HG03045 (cell line): ENCODE measurements around the gene CETP.
"Not testable (repeated sequence)": the region's sequence is repeated elsewhere in the genome, so short reads cannot be mapped to it uniquely, and the experiment has no call there.

Source experiments
- ATAC-seq: cut with Tn5 transposase; IDR thresholded peaks from one replicate; pipeline ENCODE4 v1.9.1; 2021; ENCODE audit warnings: mild to moderate bottlenecking, moderate library complexity; ENCODE audit not compliant: unreplicated experiment

Gene CETP

GRCh38 chr16:56980201-56980535, 18.4 kb downstream of the CETP start:
- no peak for ATAC-seq

- ATAC-seq, result no peak
Measured at GRCh38 chr16:56980792-56981724, 19.3 kb downstream of the CETP start.

- ATAC-seq, result no peak
Measured at GRCh38 chr16:56981729-56982271, 20.1 kb downstream of the CETP start.

- no peak for ATAC-seq
Measured at GRCh38 chr16:56982695-56983094, 20.9 kb downstream of the CETP start.

- ATAC-seq, result no peak
Measured at GRCh38 chr16:56983211-56983751, 21.5 kb downstream of the CETP start.

GRCh38 chr16:56984639-56985038, 22.9 kb downstream of the CETP start:
- no peak for ATAC-seq

- no peak for ATAC-seq
Measured at GRCh38 chr16:56985288-56985961, 23.7 kb downstream of the CETP start.

- ATAC-seq, result no peak
Measured at GRCh38 chr16:56985962-56986360, 24.2 kb downstream of the CETP start.

GRCh38 chr16:56986361-56986760, 24.6 kb downstream of the CETP start:
- ATAC-seq, result no peak

GRCh38 chr16:56986908-56987307, 25.2 kb downstream of the CETP start:
- not testable (repeated sequence) for ATAC-seq

- ATAC-seq, result no peak
Measured at GRCh38 chr16:56987692-56988091, 25.9 kb downstream of the CETP start.

- ATAC-seq, result no peak
Measured at GRCh38 chr16:56988161-56988947, 26.6 kb downstream of the CETP start.

GRCh38 chr16:56988948-56989945, 27.5 kb downstream of the CETP start, which contains the start of gene NLRC5:
Gene NLRC5, plus strand, starts transcription at chr16:56989557. Its CDS starts 31,156 bp downstream, at chr16:57020713.
- peak; percentile 81 for ATAC-seq

GRCh38 chr16:56989988-56990387, 28.2 kb downstream of the CETP start:
- no peak for ATAC-seq

GRCh38 chr16:56990407-56991286, 28.9 kb downstream of the CETP start:
- ATAC-seq, result no peak

- ATAC-seq, result not testable (repeated sequence)
Measured at GRCh38 chr16:56992431-56992830, 30.7 kb downstream of the CETP start.

GRCh38 chr16:56993204-56993603, 31.5 kb downstream of the CETP start:
- ATAC-seq, result no peak

GRCh38 chr16:56994311-56994710, 32.6 kb downstream of the CETP start:
- no peak for ATAC-seq
